GM19023 (cell line): Measurements from ENCODE around the gene PSMG3.

Experiments
- ATAC-seq: cut with Tn5 transposase; IDR thresholded peaks from one replicate; pipeline ENCODE4 v1.9.1; 2021; ENCODE audit warnings: mild to moderate bottlenecking, moderate library complexity; ENCODE audit not compliant: unreplicated experiment

PSMG3 gene, protein sequence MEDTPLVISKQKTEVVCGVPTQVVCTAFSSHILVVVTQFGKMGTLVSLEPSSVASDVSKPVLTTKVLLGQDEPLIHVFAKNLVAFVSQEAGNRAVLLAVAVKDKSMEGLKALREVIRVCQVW

GRCh38 chr7:1569833-1570632, at the start of gene PSMG3:
TSS of gene PSMG3 (minus strand) at chr7:1570032. CDS start at chr7:1569339, 693 bp downstream.
- peak; percentile 89 for ATAC-seq

- no peak for ATAC-seq
Observed at GRCh38 chr7:1618475-1618874, 48.6 kb upstream of the PSMG3 start.

GRCh38 chr7:1617957-1618356, 48.1 kb upstream of the PSMG3 start:
- no peak for ATAC-seq

DNA sequence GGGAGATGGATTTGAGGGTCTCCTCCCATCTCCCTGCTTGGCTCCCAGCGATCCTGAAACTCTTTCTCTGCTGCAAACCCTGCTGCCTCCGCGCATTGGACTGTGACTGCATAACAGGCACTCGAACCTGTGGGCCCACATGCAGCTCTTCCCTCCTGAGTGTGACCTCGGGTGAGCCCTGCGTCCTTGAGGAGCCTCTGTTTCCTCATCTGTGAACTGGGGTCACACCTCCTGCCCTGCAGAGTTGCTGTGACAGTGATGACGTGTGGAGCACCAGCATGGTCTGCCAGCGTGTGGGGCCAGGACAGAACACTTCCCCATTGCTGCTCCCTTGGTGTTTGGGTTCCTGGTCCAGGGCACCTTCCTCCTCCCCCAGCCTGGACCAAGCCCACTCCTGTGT, 46.9 kb upstream of the PSMG3 start:
- no peak for ATAC-seq

DNA sequence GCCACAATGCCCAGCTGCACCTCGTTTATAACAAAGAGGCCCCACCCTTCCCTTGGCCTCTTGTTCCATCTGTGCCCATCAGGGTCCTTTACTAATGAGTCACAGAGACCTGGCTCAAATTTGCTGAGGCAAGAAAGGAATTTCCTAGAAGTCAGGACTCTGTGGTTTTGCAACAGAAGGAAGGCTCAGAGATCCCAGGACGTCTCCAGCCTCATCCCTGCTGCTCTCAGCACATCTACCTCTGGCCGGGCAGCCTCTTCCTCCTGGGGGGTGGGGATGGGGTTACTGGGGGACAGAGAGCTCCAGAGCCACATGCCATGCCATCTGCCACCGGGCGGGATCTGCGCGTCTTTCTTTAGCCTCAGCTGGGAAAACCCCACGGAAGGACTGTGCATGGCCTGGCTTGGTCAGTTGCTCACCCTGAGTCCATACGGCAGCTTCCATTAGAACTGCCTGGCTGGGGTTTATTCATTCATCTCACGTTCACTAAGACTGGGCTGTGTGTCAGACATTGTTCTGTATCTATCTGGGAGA, 41.9 kb upstream of the PSMG3 start:
- no peak for ATAC-seq

GRCh38 chr7:1610678-1611302, 41.0 kb upstream of the PSMG3 start:
- ATAC-seq: no peak

DNA sequence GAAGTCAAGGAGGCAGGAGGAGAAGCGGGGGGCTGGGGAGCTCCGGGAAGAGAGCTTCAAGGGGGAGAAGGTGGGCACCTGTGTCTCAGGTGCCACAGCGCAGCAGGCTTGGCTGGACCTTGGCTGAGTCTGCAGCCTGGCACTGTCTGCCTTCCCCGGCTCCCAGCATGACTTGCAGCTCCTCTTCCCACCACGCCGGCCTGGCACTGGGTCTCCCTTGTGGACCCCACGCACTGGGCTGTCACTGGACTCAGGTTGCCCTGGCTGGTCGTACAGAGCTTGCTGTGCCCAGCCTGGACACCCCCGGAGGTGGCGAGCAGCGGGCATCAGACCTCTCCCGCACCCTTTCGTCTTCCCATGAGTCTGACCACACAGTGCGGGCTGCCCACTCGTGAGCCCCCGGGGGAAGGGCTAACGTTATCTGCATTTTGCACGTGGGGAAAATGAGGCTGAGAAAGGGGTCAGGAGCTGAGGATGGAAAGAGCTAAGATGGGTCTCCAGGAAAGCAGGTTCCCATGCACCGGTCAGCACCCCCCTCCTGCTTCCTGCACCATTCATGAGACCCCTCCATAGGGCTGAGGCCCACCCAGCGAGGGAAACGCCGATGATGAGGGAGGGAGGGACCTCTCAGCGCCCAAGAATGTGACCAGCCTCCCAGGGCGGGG, 40.3 kb upstream of the PSMG3 start:
- no peak for ATAC-seq

DNA sequence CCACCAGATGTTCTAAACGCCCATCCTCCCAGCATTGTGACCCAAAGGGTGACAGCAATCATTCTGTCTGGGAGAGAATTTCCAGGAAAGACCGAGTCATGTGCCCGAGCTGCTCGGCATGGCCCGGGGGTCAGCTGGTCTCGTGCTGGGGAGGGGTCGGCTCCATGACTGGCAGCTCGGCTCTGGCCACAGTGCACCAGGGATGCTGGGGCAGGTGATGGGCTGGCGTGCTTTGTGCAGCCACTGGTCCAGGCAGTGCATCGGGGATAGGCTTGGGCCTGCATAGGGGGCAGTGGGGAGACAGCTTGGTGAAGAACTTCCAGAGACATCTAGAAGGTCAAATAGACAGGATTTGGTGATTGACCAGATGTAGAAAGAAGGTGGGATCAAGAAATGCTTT, 39.2 kb upstream of the PSMG3 start:
- no peak for ATAC-seq

- ATAC-seq: no peak
Observed at GRCh38 chr7:1608318-1608717, 38.5 kb upstream of the PSMG3 start.

GRCh38 chr7:1607696-1608095, 37.9 kb upstream of the PSMG3 start:
- ATAC-seq: no peak

DNA sequence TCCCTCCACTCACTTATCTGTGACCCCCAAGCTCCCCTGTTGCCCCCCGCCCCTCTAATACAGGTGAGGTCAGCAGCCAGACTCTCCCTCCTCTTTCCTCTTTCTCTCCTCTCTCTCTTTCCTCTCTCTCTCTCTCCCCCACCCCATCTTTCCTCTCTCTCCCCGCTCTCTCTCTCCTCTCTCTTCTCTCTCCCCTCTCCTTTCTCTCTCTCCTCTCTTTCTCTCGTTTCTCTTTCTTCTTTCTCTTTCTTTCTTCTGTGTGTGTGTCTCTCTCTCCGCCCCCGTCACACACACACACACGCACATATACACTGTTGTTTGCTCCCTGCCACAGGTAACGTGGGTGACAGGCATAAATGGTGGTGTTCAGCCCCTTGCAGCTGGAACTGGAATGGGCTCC, 37.2 kb upstream of the PSMG3 start:
- ATAC-seq: no peak

- ATAC-seq: no peak
Observed at GRCh38 chr7:1604383-1604782, 34.6 kb upstream of the PSMG3 start.

DNA sequence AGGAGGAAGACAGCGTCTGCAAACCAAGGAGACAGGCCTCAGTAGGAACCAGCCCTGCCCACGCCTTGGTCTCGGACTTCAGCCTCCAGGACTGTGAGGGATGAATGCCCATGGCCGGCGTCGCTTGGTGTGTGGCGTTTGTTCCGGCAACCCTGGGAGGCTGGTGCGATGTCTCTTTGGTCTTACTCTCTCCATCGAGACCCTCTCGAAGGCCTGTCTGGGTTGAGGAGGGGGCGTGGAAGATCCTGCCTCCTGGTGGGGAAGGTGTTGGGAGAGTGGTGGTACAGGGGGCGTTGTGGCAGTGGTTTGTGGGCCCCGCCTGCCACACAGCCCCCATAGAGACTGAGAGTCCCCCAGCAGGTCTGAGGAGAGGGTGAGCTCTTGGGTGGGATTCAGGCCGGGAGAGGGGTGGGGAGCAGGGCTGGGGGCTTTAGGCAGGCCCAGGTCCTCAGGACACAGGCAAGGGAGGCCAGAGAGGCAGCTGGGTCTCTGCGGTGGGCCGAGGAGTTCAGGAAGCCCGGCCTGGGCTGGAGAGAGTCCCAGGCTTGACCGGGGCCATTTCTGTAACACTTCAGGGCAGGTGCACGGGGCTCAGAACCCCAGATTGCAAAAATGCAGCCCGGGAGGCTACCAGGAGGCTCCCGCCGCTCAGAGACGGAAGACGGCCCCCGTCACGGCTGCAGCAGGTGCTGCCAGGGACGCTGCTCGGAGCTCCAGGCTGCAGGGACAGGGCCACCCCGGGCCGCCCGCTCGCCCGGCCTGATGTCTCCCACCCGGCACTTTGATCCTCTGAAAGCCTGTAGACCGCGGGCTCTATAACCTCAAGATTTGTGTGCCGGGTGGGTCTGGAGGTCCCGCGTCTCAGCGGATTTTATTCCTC, 33.8 kb upstream of the PSMG3 start:
- ATAC-seq: no peak

DNA sequence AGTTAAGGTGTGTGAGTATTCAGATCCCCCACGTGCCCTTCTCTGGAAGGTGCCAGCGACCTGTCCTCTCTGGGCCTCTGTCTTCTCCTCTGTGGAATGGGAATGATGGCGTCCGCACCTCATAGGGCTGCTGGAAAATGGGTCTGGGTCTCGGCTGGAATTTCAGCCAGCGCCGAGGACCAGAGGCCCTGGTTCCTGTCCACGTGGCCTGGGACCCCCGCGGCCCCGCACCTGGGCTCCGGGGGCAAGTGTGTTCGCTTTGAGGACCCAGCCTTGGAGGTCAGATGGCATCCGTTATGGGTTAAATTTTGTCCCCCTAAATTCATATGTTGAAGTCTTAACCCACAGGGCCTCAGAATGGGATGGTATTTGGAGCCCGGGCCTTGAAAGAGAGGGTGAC, 32.6 kb upstream of the PSMG3 start:
- no peak for ATAC-seq

DNA sequence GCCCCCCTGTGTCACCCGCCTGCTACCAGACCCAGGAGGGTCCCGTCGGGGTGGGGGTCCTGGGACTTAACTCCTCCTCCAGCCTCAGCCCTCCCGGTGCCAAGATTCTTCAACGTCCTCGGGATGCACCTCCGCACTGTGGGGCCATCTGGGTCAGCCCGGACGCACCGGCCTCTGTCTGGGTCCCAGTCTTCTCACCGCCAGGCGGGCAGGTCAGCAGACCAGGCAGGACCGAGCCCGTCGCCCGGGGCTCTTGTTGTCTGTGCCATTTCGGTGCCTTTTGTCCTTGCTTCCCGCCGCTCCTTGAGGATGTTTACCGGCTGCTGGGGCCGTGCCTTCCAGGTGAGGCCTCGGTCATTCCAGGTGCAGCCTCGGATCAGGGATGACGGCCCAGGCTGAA, 32.1 kb upstream of the PSMG3 start:
- no peak for ATAC-seq

DNA sequence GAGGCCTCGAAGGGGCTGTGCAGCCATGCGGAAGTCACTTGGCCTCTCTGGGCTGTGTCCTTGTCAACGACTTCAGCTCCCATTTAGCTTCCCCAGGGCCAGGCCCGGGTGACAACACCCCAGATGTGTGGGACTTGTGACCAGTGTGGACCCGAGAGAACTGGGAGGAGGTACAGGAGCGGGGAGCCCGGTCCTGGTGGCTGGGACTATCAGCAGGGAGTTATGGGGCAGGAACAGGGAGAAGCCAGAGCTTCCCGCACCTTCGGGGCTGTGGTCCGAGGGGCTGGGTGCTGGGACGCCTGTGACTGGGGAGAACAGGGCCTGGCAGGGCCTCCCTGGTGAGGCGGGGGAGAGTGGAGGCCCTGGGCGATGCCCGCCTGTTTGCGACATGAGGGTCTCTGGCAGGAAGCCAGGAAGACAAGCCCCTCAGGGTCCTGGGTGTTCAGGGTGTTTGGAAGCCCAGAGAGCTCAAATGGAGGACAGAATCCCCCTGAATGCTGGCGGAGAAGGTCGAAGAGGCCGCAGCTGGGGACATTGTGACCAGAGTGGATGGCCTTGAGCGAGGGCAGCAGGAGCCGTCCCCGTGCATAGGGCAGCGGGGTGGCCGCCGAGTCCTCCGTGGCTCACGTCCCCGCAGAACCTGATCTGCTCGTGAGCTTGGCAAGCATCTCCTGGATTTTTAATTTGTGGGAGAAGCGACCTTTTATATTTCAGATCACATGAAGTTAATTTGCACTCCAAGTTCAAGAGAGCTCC, 30.0 kb upstream of the PSMG3 start:
- no peak for ATAC-seq

- no peak for ATAC-seq
Observed at GRCh38 chr7:1598961-1599639, 29.3 kb upstream of the PSMG3 start.

DNA sequence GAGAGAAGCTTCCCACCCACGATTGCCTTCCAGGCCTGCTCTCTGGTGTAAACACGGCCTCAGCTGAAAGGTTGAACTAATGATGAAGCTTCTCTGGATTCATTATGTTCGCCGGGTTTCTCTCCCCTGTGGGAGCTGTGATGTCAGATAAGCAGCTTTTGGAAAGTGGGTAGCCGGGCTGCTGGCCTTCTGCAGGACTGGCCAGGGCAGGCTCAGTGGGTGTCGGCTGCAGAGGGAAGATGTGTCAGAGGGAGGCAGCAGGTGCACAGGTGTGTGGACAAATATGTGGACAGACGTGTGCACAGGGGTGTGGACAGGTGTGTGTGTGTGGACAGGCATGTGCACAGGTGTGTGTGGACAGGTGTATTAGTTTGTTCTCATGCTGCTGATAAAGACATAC, 28.5 kb upstream of the PSMG3 start:
- no peak for ATAC-seq

GRCh38 chr7:1597791-1598190, 28.0 kb upstream of the PSMG3 start:
- ATAC-seq: no peak
